GM12891 (cell line): Measurements from ENCODE around the gene DCDC2B.
A peak's percentile ranks its signal among the peaks of the same experiment; 100 is the strongest.

Experiments
- DNase-seq: peaks from one replicate; pipeline ENCODE4 v3.0.0; 2011; ENCODE audit warnings: low spot score; ENCODE audit not compliant: insufficient read length
- FAIRE-seq: peaks from 2 replicates; lab custom pipeline; 2011; peaks lifted over from hg19 to GRCh38; lab: Jason Lieb, UNC
- PAX5 ChIP-seq: IDR thresholded peaks from 2 replicates; pipeline ENCODE4 v1.6.1; 2011; ENCODE audit warnings: low read length, moderate library complexity, mild to moderate bottlenecking; ENCODE audit not compliant: insufficient read depth, severe bottlenecking
- POLR2A ChIP-seq: IDR thresholded peaks from 2 replicates; pipeline ENCODE4 v1.6.1; 2011; ENCODE audit warnings: low read depth, low read length, control low read depth
- POLR2AphosphoS5 ChIP-seq: IDR thresholded peaks from 2 replicates; pipeline ENCODE4 v1.6.1; 2011; ENCODE audit warnings: low read depth, low read length, control low read depth
- POU2F2 ChIP-seq: IDR thresholded peaks from 2 replicates; pipeline ENCODE4 v1.6.1; 2011; ENCODE audit warnings: low read depth, mild to moderate bottlenecking, control low read depth, low read length, moderate library complexity
- SPI1 ChIP-seq: IDR thresholded peaks from 2 replicates; pipeline ENCODE4 v1.6.1; 2011; ENCODE audit warnings: low read depth, low read length, control low read depth
- TAF1 ChIP-seq: IDR thresholded peaks from 2 replicates; pipeline ENCODE4 v1.6.1; 2011; ENCODE audit warnings: low read depth, low read length, control low read depth

DCDC2B gene

GRCh38 chr1:32181065-32181464 is 27.8 kb upstream of the DCDC2B start:
- DNase-seq (no peak), FAIRE-seq (no peak)
- no peak for TF ChIP-seq PAX5
- TF ChIP-seq POLR2AphosphoS5 = no peak
- TF ChIP-seq SPI1 = no peak
- no peak for TF ChIP-seq POLR2A
- no peak for TF ChIP-seq POU2F2
- TF ChIP-seq TAF1 = no peak

DNA sequence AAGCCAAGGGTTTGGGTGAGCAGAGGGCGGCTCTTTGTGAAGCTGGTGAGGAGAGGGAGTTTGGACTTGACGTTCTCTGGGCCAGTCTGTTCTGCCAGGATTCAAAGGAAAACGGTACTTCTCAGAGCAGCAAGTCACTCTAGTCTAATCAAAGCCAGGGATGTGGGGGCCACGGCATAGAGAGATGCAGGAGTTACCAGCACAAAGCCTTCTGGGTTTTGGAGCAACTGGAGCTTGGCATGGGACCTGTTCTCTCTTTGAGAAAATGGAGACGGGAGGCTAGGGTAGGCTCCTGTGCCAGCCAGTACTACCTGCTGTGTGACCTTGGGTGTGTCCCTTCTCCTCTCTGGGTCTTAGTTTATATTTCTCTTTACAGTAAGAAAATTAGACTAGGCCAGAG is 27.3 kb upstream of the DCDC2B start:
- no peak for DNase-seq
- no peak for FAIRE-seq
- TF ChIP-seq POLR2A (no peak), TAF1 (no peak), PAX5 (no peak), POU2F2 (no peak), POLR2AphosphoS5 (no peak), SPI1 (no peak)

DNA sequence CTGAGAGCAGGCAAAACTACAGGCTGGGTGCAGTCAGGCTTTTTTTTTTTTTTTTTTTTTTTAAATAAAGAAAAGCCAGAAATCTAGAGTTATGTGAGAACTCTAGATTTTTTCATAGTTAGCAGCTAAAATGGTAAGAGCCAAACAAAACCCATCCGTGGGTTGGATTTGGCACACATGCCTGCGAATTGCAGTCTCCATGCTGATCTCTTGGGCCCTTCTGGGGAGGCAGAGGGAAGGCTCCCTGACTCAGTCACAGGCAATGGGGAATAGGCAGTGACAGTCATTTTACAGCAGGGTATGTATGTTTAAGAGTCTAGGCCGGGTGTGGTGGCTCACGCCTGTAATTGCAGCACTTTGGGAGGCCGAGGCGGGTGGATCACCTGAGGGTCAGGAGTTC is 26.8 kb upstream of the DCDC2B start:
- no peak for FAIRE-seq
- DNase-seq = no peak
- TF ChIP-seq TAF1 (no peak), POLR2AphosphoS5 (no peak), SPI1 (no peak), POU2F2 (no peak), PAX5 (no peak)

- TF ChIP-seq POLR2A (no peak), SPI1 (no peak), POU2F2 (no peak), POLR2AphosphoS5 (no peak), TAF1 (no peak), PAX5 (no peak)
- DNase-seq (no peak), FAIRE-seq (no peak)
These were observed 24.2 kb upstream of the DCDC2B start for GRCh38 chr1:32184650-32185049.

DNA sequence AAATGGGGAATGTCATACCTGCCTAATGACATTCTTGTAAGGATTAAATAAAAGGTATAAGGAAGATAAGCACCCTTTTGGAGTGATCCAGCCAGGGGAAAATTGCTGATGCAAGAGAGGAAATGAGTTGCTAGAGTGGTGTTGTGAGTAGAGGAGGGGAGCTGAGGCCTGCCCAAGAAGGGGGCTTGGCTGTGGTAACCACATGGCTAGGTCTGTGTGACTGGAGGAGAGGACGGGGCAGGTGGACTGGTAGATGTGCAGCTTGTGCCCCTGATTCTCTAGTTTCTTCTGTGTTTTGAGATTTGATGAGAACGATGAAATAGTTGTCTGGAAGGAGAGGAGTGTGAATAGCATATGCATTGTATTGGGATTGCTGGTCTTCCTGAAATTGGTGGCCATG is 22.8 kb upstream of the DCDC2B start:
- no peak for FAIRE-seq
- DNase-seq = no peak
- TF ChIP-seq POLR2AphosphoS5 (no peak), SPI1 (no peak), POU2F2 (no peak), PAX5 (no peak), TAF1 (no peak), POLR2A (no peak)

DNA sequence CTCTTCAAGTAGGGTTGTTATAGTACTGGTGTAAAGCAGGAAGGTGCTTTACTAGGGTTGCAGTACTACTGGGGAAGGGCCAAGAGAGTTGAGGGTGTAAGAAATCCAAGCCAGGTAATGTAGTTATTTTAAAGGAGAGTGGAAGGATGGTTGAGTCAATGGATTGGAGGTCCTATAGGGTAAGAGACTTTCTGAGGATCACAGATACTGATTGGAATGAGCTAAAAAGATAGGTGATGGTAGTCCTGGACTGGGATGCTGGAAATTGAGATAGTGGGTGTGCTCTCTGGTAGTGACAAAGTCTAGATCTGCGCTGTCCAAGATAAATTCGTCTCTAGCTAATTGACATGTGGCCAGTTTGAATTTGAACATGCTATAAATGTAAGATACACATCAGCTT is 22.4 kb upstream of the DCDC2B start:
- FAIRE-seq (no peak), DNase-seq (no peak)
- TF ChIP-seq POU2F2 = no peak
- no peak for TF ChIP-seq PAX5
- no peak for TF ChIP-seq POLR2A
- TF ChIP-seq SPI1 = no peak
- TF ChIP-seq TAF1 = no peak
- no peak for TF ChIP-seq POLR2AphosphoS5

GRCh38 chr1:32187850-32188249 is 21.0 kb upstream of the DCDC2B start:
- FAIRE-seq (no peak), DNase-seq (no peak)
- TF ChIP-seq SPI1 = no peak
- no peak for TF ChIP-seq POLR2A
- no peak for TF ChIP-seq TAF1
- TF ChIP-seq PAX5 = no peak
- no peak for TF ChIP-seq POU2F2
- TF ChIP-seq POLR2AphosphoS5 = no peak

GRCh38 chr1:32192220-32192948 is 16.5 kb upstream of the DCDC2B start:
- FAIRE-seq (no peak), DNase-seq (no peak)
- no peak for TF ChIP-seq POU2F2
- 0 out of 2 replicates have a peak, but pooled peaks have one; percentile 20 for TF ChIP-seq POLR2A

DNA sequence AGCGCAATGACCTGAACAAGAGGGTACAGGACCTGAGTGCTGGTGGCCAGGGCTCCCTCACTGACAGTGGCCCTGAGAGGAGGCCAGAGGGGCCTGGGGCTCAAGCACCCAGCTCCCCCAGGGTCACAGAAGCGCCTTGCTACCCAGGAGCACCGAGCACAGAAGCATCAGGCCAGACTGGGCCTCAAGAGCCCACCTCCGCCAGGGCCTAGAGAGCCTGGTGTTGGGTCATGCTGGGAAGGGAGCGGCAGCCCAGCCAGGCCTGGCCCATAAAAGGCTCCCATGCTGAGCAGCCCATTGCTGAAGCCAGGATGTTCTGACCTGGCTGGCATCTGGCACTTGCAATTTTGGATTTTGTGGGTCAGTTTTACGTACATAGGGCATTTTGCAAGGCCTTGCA is 13.9 kb upstream of the DCDC2B start:
- TF ChIP-seq POLR2AphosphoS5 = peak; percentile 73
- TF ChIP-seq POU2F2 = no peak
- no peak for FAIRE-seq
- DNase-seq = no peak

DNA sequence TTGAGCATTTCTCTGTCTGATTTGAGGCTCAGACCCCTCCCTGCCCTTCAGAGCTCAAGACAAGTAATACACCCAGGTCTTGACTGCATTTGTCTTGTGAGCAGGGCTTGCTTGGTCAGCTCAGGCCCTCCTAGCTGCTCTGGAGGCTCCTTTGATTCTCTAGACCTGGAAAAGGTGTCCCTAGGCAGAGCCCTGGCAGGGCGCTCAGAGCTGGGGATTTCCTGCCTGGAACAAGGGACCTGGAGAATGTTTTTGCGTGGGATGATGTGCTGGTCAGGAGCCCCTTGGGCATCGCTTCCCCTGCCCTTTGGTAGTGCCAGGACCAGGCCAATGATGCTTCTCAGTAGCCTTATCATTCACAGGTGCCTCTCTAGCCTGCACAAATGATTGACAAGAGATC is 13.4 kb upstream of the DCDC2B start:
- FAIRE-seq (no peak), DNase-seq (no peak)
- TF ChIP-seq POLR2AphosphoS5 (no peak), POLR2A (no peak), TAF1 (no peak), PAX5 (no peak), SPI1 (no peak), POU2F2 (no peak)
